Progenitor cell of endocrine pancreas (in vitro differentiated cells): Measurements from ENCODE around the gene VWA7. TPM values are rescaled to one million over a fixed set of nuclear protein-coding genes. Genes with fewer than 3 reads are reported as not detected.

Experiments
- DNase-seq: peaks from one replicate; pipeline ENCODE4 v3.0.0; 2021; ENCODE audit warnings: low spot score; ENCODE audit not compliant: unreplicated experiment
- H3K27ac Mint-ChIP-seq: 2 replicates; pipeline ENCODE4 v1.8.0; 2021; ENCODE audit warnings: mild to moderate bottlenecking, moderate library complexity, mixed read lengths
- H3K27me3 Mint-ChIP-seq: 2 replicates; pipeline ENCODE4 v1.8.0; 2021; ENCODE audit warnings: mixed read lengths
- H3K36me3 Mint-ChIP-seq: 2 replicates; pipeline ENCODE4 v1.8.0; 2022; ENCODE audit warnings: mixed read lengths; ENCODE audit not compliant: insufficient read depth
- H3K4me1 Mint-ChIP-seq: 2 replicates; pipeline ENCODE4 v1.8.0; 2021; ENCODE audit warnings: low read depth, mixed read lengths
- H3K4me3 Mint-ChIP-seq: 2 replicates; pipeline ENCODE4 v1.8.0; 2021; ENCODE audit warnings: low read depth, mild to moderate bottlenecking, moderate library complexity, mixed read lengths
- H3K9me3 Mint-ChIP-seq: 2 replicates; pipeline ENCODE4 v1.8.0; 2021; ENCODE audit warnings: low read depth, mixed read lengths
- total RNA-seq: library from RNA; stranded (reverse); gene quantifications from 2 replicates; pipeline ENCODE4 v1.2.1, GENCODE V29; 2021
- TF ChIP-seq, protein P1 (sequence below): fragments of 200-600 bp; sonication (generic); IDR thresholded peaks from one replicate; pipeline ENCODE4 v1.5.0; 2021; ENCODE audit warnings: antibody characterized with exemption, mild to moderate bottlenecking; ENCODE audit not compliant: unreplicated experiment

The VWA7 gene
- total RNA-seq, 1 donor from 2014 or later: 11.6 TPM

- TF ChIP-seq, protein P1, sequence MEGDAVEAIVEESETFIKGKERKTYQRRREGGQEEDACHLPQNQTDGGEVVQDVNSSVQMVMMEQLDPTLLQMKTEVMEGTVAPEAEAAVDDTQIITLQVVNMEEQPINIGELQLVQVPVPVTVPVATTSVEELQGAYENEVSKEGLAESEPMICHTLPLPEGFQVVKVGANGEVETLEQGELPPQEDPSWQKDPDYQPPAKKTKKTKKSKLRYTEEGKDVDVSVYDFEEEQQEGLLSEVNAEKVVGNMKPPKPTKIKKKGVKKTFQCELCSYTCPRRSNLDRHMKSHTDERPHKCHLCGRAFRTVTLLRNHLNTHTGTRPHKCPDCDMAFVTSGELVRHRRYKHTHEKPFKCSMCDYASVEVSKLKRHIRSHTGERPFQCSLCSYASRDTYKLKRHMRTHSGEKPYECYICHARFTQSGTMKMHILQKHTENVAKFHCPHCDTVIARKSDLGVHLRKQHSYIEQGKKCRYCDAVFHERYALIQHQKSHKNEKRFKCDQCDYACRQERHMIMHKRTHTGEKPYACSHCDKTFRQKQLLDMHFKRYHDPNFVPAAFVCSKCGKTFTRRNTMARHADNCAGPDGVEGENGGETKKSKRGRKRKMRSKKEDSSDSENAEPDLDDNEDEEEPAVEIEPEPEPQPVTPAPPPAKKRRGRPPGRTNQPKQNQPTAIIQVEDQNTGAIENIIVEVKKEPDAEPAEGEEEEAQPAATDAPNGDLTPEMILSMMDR: no peak
- Mint-ChIP-seq H3K36me3 (peaks cover 12% of the 10 kb centered on the region), H3K27me3 (no peaks in the 10 kb centered on the region), H3K9me3 (no peaks in the 10 kb centered on the region), H3K4me3 (no peak overlapping the region), H3K27ac (peak overlapping the region; percentile 84), H3K4me1 (no peaks in the 10 kb centered on the region)
- DNase-seq: no peak
Observed at GRCh38 chr6:31784098-31784925, 7.2 kb upstream of the VWA7 start.

DNA sequence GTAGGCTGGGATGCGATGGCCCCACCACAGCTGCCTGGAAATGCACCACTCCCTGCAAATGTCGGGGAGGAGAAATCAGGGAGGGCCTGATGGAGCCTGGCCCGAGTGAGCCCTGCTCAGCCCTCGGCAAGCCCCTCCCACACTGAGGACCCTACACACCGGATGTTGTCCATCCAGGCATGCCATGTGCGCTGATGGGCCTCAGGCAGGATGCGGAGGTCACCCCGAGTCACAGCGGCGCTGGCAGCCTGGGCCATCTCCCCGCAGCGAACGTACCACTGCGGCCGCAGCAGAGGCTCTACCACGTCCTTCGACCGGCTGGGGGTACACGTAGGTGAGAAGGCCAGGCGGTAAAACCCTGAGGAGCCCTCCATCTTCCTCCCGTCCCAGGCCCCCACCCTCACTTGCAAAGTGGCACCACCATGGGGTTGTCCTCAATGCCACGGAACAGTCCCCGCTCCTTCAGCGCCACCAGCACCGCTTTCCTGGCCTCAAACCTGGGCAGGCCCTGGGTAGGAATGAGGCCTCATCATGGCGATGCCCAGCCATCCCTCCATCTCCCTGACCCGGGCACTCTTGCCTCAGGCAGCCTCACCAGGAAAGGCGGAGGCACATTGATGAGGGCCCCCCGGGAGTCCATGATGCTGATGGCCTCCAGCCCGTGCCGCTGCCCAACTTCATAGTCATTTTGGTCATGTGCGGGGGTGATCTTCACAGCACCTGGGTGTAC lies 5.2 kb upstream of the VWA7 start:
- Mint-ChIP-seq H3K36me3 (peaks cover 12% of the 10 kb centered on the region), H3K4me3 (no peak overlapping the region), H3K27me3 (no peaks in the 10 kb centered on the region), H3K9me3 (no peaks in the 10 kb centered on the region), H3K4me1 (no peaks in the 10 kb centered on the region), H3K27ac (peak overlapping the region; percentile 13)
- TF ChIP-seq, protein P1: no peak
- no peak for DNase-seq

DNA sequence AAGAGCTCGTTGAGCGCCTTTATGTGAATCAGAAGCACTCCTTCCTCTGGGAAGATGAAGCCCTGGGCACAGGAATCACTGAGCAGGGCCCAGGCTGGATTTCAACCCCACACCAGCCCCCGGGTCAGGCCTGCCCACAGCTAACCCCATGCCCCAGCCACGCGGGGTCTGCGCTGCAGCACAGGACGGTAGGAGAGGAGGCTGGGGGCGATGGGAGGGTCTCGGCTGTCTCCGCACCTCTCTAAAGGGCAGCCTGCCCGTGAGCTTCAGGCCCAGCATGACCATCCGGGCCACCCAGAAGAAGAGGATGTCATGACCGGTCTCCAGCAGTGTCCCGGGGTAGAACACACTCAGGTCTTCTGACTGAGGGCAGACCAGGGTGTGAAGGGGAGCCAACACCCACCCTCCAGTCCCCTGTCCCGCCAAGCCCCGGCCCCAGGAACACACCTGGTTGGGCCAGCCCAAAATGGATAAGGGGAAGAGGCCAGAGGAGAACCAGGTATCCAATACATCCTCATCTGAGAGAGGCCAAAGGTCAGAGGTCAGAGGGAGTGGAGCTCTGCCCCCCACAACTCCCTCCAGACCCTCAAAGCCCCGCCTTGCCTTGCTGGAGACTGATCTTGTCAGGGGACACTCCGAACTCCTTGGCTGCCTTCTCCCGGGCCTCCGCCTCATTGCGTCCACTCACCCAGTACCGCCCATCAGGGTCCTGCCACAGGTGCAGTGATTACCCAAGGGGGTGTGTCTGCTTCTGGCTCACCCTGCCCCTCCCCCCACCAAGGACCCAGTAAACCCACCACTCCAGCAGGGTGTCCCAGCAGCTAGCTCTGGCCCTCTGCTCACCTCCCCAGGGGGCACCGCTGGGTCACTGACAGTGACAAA lies 4.4 kb upstream of the VWA7 start:
- Mint-ChIP-seq H3K4me1 (peaks cover 5% of the 10 kb centered on the region), H3K9me3 (no peaks in the 10 kb centered on the region)

DNA sequence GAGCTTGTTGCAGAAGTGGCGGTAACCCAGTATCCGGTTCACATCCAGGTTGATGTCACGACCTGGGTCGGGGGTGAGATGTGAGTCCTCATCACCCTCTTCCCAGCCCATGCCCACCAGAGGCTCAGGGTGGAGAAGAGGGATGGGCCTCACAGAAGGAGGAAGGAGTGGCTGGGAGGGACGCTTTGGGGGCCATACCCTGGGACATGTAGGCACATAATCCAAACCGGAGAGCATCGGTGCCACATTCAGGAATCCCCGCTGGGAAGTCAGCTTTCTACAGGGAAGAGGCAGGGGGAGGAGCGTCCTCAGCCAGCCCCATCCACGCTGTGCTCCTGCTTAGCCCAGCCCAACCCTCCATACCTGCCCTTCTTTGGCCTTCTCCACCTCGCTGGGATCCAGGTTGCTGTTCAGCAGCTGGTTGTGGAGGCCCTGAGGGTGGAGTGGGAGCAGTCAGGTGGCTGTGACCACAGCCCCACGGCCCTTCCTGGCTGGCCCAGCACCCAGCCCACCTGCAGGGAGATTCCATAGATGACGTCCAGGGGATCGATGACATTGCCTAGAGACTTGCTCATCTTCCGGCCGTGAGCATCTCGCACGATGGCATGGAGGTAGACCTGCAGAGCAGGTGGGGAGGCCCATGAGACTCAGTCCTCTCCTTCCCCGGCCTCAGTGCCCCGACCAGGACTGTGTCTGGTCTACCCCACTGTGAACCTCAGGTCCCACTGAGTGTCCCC lies 3.5 kb upstream of the VWA7 start:
- no peak for DNase-seq
- Mint-ChIP-seq H3K36me3 (peaks cover 12% of the 10 kb centered on the region), H3K4me3 (no peak overlapping the region), H3K27me3 (no peaks in the 10 kb centered on the region), H3K9me3 (no peaks in the 10 kb centered on the region), H3K27ac (no peak overlapping the region), H3K4me1 (peaks cover 8% of the 10 kb centered on the region)
- TF ChIP-seq, protein P1: no peak

More for the DNA sequence above, 4.4 kb upstream of the VWA7 start:
- no peaks in the 10 kb centered on the region for H3K27me3 Mint-ChIP-seq
- H3K36me3 Mint-ChIP-seq: peaks cover 12% of the 10 kb centered on the region
- no peak for DNase-seq
- H3K27ac Mint-ChIP-seq: no peak overlapping the region
- H3K4me3 Mint-ChIP-seq: no peak overlapping the region
- TF ChIP-seq, protein P1: no peak
